Upper lobe of right lung (tissue), 1 donor: Measurements from ENCODE around the gene B3GALT6. TPM values are rescaled to one million over a fixed set of nuclear protein-coding genes. Genes with fewer than 3 reads are reported as not detected.
"Not testable (repeated sequence)": the region's sequence is repeated elsewhere in the genome, so short reads cannot be mapped to it uniquely, and the experiment has no call there.

Source experiments
- ATAC-seq: fragments of 200-7000 bp; cut with Tn5 transposase; one replicate; pipeline ENCODE4 v1.9.1; 2020; ENCODE audit warnings: mild to moderate bottlenecking, moderate library complexity
- DNase-seq: peaks from one replicate; pipeline ENCODE4 v3.0.0-alpha.2; 2020
- H3K27ac ChIP-seq: fragments of 200-600 bp; one replicate; pipeline ENCODE4 v1.8.0; 2022
- H3K27me3 ChIP-seq: fragments of 200-600 bp; one replicate; pipeline ENCODE4 v1.8.0; 2022; ENCODE audit warnings: mild to moderate bottlenecking
- H3K36me3 ChIP-seq: fragments of 200-600 bp; one replicate; pipeline ENCODE4 v1.8.0; 2022
- H3K4me1 ChIP-seq: fragments of 200-600 bp; one replicate; pipeline ENCODE4 v1.8.0; 2022
- H3K4me3 ChIP-seq: fragments of 200-600 bp; one replicate; pipeline ENCODE4 v1.8.0; 2022; ENCODE audit warnings: mild to moderate bottlenecking
- H3K9me3 ChIP-seq: fragments of 200-600 bp; one replicate; pipeline ENCODE4 v1.8.0; 2022
- CTCF ChIP-seq: fragments of 200-600 bp; IDR thresholded peaks from one replicate; pipeline ENCODE4 v1.8.0; 2022; ENCODE audit warnings: antibody characterized with exemption
- intact Hi-C: fragments of 100-400 bp; cut with DNase I; formaldehyde crosslinking; loops from one replicate; pipeline ENCODE4 v1.11.0; 2022
- total RNA-seq: library from RNA; stranded (reverse); fragmentation: NEBNext Ultra II Directional; extraction: Animal tissue kit (Norgen Biotek cat#: 25700); gene quantifications from one replicate; pipeline ENCODE4 v1.2.1, GENCODE V29; 2021
- donor health status: DM: no; HTN: yes; CAD: no; lungs with severe emphysema.

The B3GALT6 gene
- total RNA-seq, 1 donor from 2014 or later, result 16.7 TPM

- TF ChIP-seq CTCF, result no peak
- Histone ChIP-seq H3K27ac (no peak overlapping the region), H3K9me3 (no peaks in the 10 kb centered on the region), H3K4me3 (no peak overlapping the region), H3K36me3 (no peaks in the 10 kb centered on the region), H3K27me3 (peaks cover 11% of the 10 kb centered on the region), H3K4me1 (no peaks in the 10 kb centered on the region)
- DNase-seq (peak; percentile 62), ATAC-seq (no peak)
- intact Hi-C loops, result no loop called here
These were observed 13.3 kb downstream of the B3GALT6 start for GRCh38 chr1:1245178-1245816.

- DNase-seq, result peak; percentile 62
- Histone ChIP-seq H3K4me1 (no peaks in the 10 kb centered on the region), H3K4me3 (no peak overlapping the region), H3K27ac (no peak overlapping the region), H3K27me3 (peaks cover 11% of the 10 kb centered on the region), H3K36me3 (no peaks in the 10 kb centered on the region), H3K9me3 (no peaks in the 10 kb centered on the region)
- ATAC-seq, result no peak
- no peak for TF ChIP-seq CTCF
- intact Hi-C loops, result no loop called here
These were observed 14.0 kb downstream of the B3GALT6 start for GRCh38 chr1:1245817-1246576.

- Histone ChIP-seq H3K9me3 (no peaks in the 10 kb centered on the region), H3K4me3 (no peak within 1 kb of the TSS), H3K27ac (no peak within 1 kb of the TSS), H3K27me3 (peaks cover 11% of the 10 kb centered on the region), H3K36me3 (no peaks in the 10 kb centered on the region), H3K4me1 (no peaks in the 10 kb centered on the region)
- no peak for TF ChIP-seq CTCF
- no peak for ATAC-seq
- intact Hi-C loops, result no loop called here
- DNase-seq, result peak; percentile 62
These were observed 14.7 kb downstream of the B3GALT6 start, which contains the start of gene C1QTNF12 for GRCh38 chr1:1246577-1247340. C1QTNF12 (minus strand) TSS chr1:1246722; CDS start chr1:1246690, 32 bp downstream.

GRCh38 chr1:1247341-1247913, 15.4 kb downstream of the B3GALT6 start:
- intact Hi-C loops, result no loop called here
- peaks cover 11% of the 10 kb centered on the region for H3K27me3 ChIP-seq
- no peak for TF ChIP-seq CTCF
- peaks cover 6% of the 10 kb centered on the region for H3K36me3 ChIP-seq
- H3K9me3 ChIP-seq, result no peaks in the 10 kb centered on the region
- H3K4me1 ChIP-seq, result no peaks in the 10 kb centered on the region
- H3K27ac ChIP-seq, result no peak overlapping the region
- H3K4me3 ChIP-seq, result no peak overlapping the region
- ATAC-seq (no peak), DNase-seq (no peak)

- intact Hi-C loops, H3K9me3 ChIP-seq, H3K27ac ChIP-seq, ATAC-seq, H3K4me1 ChIP-seq, DNase-seq, H3K4me3 ChIP-seq: not testable (repeated sequence)
- H3K36me3 ChIP-seq, result peaks cover 12% of the 10 kb centered on the region
- peaks cover 11% of the 10 kb centered on the region for H3K27me3 ChIP-seq
These were observed 16.2 kb downstream of the B3GALT6 start for GRCh38 chr1:1248009-1248913.
